NCI-H2196 treated with DMSO at 0.1 percent for 48 hours (cell line): Measurements from ENCODE around the gene DMD.
"Not testable (repeated sequence)": the region's sequence is repeated elsewhere in the genome, so short reads cannot be mapped to it uniquely, and the experiment has no call there.

Experiments
- DNase-seq: peaks from one replicate; lab custom pipeline; 2025; ENCODE audit not compliant: unreplicated experiment; lab: John Stamatoyannopoulos, UW

Gene DMD

GRCh38 chrX:31633349-31633748, 1578.0 kb downstream of the DMD start:
- DNase-seq, result no peak

GRCh38 chrX:31629195-31629594, 1582.2 kb downstream of the DMD start:
- DNase-seq, result no peak

- no peak for DNase-seq
These were observed 1602.2 kb downstream of the DMD start for GRCh38 chrX:31609130-31609529.

GRCh38 chrX:31608638-31609037, 1602.7 kb downstream of the DMD start:
- DNase-seq, result no peak

- DNase-seq, result no peak
These were observed 1604.6 kb downstream of the DMD start for GRCh38 chrX:31606771-31607170.

GRCh38 chrX:31604629-31605221, 1606.6 kb downstream of the DMD start:
- no peak for DNase-seq

- DNase-seq, result no peak
These were observed 1607.8 kb downstream of the DMD start for GRCh38 chrX:31603411-31604120.

GRCh38 chrX:31600823-31601222, 1610.5 kb downstream of the DMD start:
- DNase-seq, result no peak

- DNase-seq, result no peak
These were observed 1618.0 kb downstream of the DMD start for GRCh38 chrX:31593353-31593752.

GRCh38 chrX:31591355-31591754, 1620.0 kb downstream of the DMD start:
- no peak for DNase-seq

- no peak for DNase-seq
These were observed 1620.7 kb downstream of the DMD start for GRCh38 chrX:31590581-31591114.

GRCh38 chrX:31589503-31589902, 1621.8 kb downstream of the DMD start:
- no peak for DNase-seq

GRCh38 chrX:31588355-31588754, 1623.0 kb downstream of the DMD start:
- no peak for DNase-seq

GRCh38 chrX:31583892-31584291, 1627.5 kb downstream of the DMD start:
- DNase-seq, result not testable (repeated sequence)

GRCh38 chrX:31580726-31581125, 1630.6 kb downstream of the DMD start:
- no peak for DNase-seq

GRCh38 chrX:31580227-31580626, 1631.1 kb downstream of the DMD start:
- DNase-seq, result no peak

- DNase-seq, result no peak
These were observed 1639.0 kb downstream of the DMD start for GRCh38 chrX:31572360-31572759.

- DNase-seq, result no peak
These were observed 1640.7 kb downstream of the DMD start for GRCh38 chrX:31570658-31571057.

- no peak for DNase-seq
These were observed 1647.6 kb downstream of the DMD start for GRCh38 chrX:31563792-31564191.

- DNase-seq, result no peak
These were observed 1655.8 kb downstream of the DMD start for GRCh38 chrX:31555506-31555905.

- no peak for DNase-seq
These were observed 1659.4 kb downstream of the DMD start for GRCh38 chrX:31551913-31552312.

- DNase-seq, result no peak
These were observed 1661.2 kb downstream of the DMD start for GRCh38 chrX:31550158-31550557.

GRCh38 chrX:31547816-31548215, 1663.5 kb downstream of the DMD start:
- no peak for DNase-seq
